Neuronal stem cell (in vitro differentiated cells): ENCODE measurements around the gene SLC17A7.
A peak's percentile ranks its signal among the peaks of the same experiment; 100 is the strongest.

Source experiments
- DNase-seq: peaks from one replicate; pipeline ENCODE4 v3.0.0-alpha.2; 2013; ENCODE audit warnings: low spot score
- H2AFZ ChIP-seq: one replicate; pipeline ENCODE4 v1.6.1; 2013; ENCODE audit warnings: mild to moderate bottlenecking, low read length, inconsistent platforms
- H2AK5ac ChIP-seq: 2 replicates; pipeline ENCODE4 v1.6.1; 2013; ENCODE audit warnings: low read depth, mild to moderate bottlenecking, inconsistent platforms, low read length, moderate library complexity, mixed read lengths
- H2BK120ac ChIP-seq: 2 replicates; pipeline ENCODE4 v1.6.1; 2013; ENCODE audit warnings: low read depth, mild to moderate bottlenecking, inconsistent platforms, low read length, moderate library complexity, mixed read lengths
- H2BK12ac ChIP-seq: one replicate; pipeline ENCODE4 v1.6.1; 2013; ENCODE audit warnings: low read length, inconsistent platforms
- H2BK15ac ChIP-seq: 2 replicates; pipeline ENCODE4 v1.6.1; 2013; ENCODE audit warnings: mild to moderate bottlenecking, low read length, inconsistent platforms, mixed read lengths
- H2BK5ac ChIP-seq: one replicate; pipeline ENCODE4 v1.6.1; 2013; ENCODE audit warnings: inconsistent platforms, mild to moderate bottlenecking, low read length, moderate library complexity
- H3K14ac ChIP-seq: one replicate; pipeline ENCODE4 v1.6.1; 2013; ENCODE audit warnings: low read length, inconsistent platforms
- H3K18ac ChIP-seq: 2 replicates; pipeline ENCODE4 v1.6.1; 2013; ENCODE audit warnings: low read length, inconsistent platforms
- H3K23ac ChIP-seq: 2 replicates; pipeline ENCODE4 v1.6.1; 2013; ENCODE audit warnings: low read depth, mild to moderate bottlenecking, mixed read lengths, low read length, inconsistent platforms; ENCODE audit not compliant: poor library complexity
- H3K27ac ChIP-seq: replicated peaks from 3 replicates; pipeline ENCODE4 v1.5.1; 2013; ENCODE audit warnings: low read length, inconsistent platforms
- H3K27me3 ChIP-seq, 3 experiments: 2 replicates each; pipeline ENCODE4 v1.6.1; 2013; ENCODE audit warnings: low read length in 3 of 3, mild to moderate bottlenecking in 2 of 3, inconsistent platforms in 1 of 3, low read depth in 1 of 3, mixed read lengths in 1 of 3, moderate library complexity in 1 of 3; ENCODE audit not compliant: control insufficient read depth in 3 of 3, insufficient read depth in 3 of 3
- H3K36me3 ChIP-seq, 2 donors: replicated peaks in 1 of 2; 2 replicates each; pipeline ENCODE4 v1.6.1; 2013; ENCODE audit warnings: low read length in 2 of 2; ENCODE audit not compliant: control insufficient read depth in 2 of 2, insufficient read depth in 2 of 2
- H3K4ac ChIP-seq: 2 replicates; pipeline ENCODE4 v1.6.1; 2013; ENCODE audit warnings: inconsistent platforms, mild to moderate bottlenecking, low read length, moderate library complexity
- H3K4me1 ChIP-seq, 2 donors: 1 replicate in 1 of 2; 2 replicates in 1 of 2; pipeline ENCODE4 v1.6.1; 2013; ENCODE audit warnings: low read length in 2 of 2, low read depth in 1 of 2; ENCODE audit not compliant: control insufficient read depth in 2 of 2, insufficient read depth in 1 of 2
- H3K4me2 ChIP-seq: one replicate; pipeline ENCODE4 v1.6.1; 2013; ENCODE audit warnings: mild to moderate bottlenecking, low read length, inconsistent platforms; ENCODE audit not compliant: insufficient read depth, poor library complexity, severe bottlenecking
- H3K4me3 ChIP-seq, 2 donors: 2 replicates each; pipeline ENCODE4 v1.5.1; 2013; ENCODE audit warnings: low read length in 2 of 2, mild to moderate bottlenecking in 2 of 2, inconsistent platforms in 1 of 2, moderate library complexity in 1 of 2
- H3K79me1 ChIP-seq: one replicate; pipeline ENCODE4 v1.6.1; 2013; ENCODE audit warnings: low read depth, mild to moderate bottlenecking, inconsistent platforms, low read length, moderate library complexity
- H3K9ac ChIP-seq: one replicate; pipeline ENCODE4 v1.6.1; 2013; ENCODE audit warnings: mild to moderate bottlenecking, low read depth, low read length, inconsistent platforms; ENCODE audit not compliant: poor library complexity
- H3K9me3 ChIP-seq, 2 donors: replicated peaks in 1 of 2; 2 replicates each; pipeline versions ENCODE3 to v1.6.1; 2013; ENCODE audit warnings: low read length in 2 of 2, mild to moderate bottlenecking in 2 of 2, inconsistent platforms in 1 of 2, low read depth in 1 of 2, mixed read lengths in 1 of 2, moderate library complexity in 1 of 2; ENCODE audit not compliant: control insufficient read depth in 2 of 2, insufficient read depth in 1 of 2
- H4K8ac ChIP-seq: one replicate; pipeline ENCODE4 v1.6.1; 2013; ENCODE audit warnings: low read depth, mild to moderate bottlenecking, inconsistent platforms, low read length, moderate library complexity
- H4K91ac ChIP-seq: one replicate; pipeline ENCODE4 v1.6.1; 2013; ENCODE audit warnings: low read length, low read depth, mild to moderate bottlenecking, inconsistent platforms; ENCODE audit not compliant: poor library complexity
- WGBS, 2 donors: extraction: QIAGEN DNeasy Blood & Tissue Kit; methylation state at CpG; one replicate each; pipeline ENCODE4 v1.1.7; 2013; ENCODE audit warnings: missing lambda C conversion rate in 2 of 2, mixed read lengths in 1 of 2; ENCODE audit not compliant: insufficient read length in 2 of 2, insufficient replicate concordance in 1 of 2; ENCODE audit errors: extremely low coverage in 2 of 2; 5-methylcytosine and 5-hydroxymethylcytosine counted together

The SLC17A7 gene

GRCh38 chr19:49398931-49399330 lies 42.4 kb downstream of the SLC17A7 start:
- no peaks in the 10 kb centered on the region for H3K79me1 ChIP-seq
- no peak overlapping the region for H3K9ac ChIP-seq
- WGBS, 2 donors: no CpG with 5 or more reads among the region's 6 CpGs

DNA sequence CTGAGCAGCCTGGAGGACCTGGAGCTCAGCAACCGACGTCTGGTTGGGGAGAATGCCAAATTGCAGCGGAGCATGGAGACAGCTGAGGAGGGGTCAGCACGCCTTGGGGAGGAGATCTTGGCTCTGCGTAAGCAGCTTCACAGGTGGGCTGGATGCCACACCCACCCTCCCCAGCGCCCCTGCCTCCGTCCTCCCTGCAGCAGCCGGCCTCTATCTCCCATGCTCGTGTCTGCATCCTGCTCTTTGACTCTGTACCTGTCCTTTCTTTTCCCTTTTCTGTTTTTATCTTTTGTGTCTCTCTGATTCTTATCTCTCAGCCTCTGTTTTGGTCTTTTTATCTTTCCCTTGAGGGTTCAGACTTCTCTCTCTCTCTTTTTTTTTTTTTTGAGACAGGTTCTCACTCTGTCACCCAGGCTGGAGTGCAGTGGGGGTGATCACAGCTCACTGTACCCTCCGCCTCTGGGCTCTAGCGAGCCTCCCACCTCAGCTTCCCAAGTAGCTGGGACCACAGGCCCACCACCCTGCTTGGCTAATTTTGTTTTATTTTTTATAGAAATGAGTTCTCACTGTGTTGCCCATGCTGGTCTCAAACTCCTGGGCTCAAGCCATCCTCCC lies 43.2 kb downstream of the SLC17A7 start:
- H2BK5ac ChIP-seq: no peak overlapping the region
- peaks cover 0 to 19% (median 0%) of the 10 kb centered on the region in 3 experiments for H3K27me3 ChIP-seq
- H4K8ac ChIP-seq: no peak overlapping the region
- peak overlapping the region; percentile 38 for H3K18ac ChIP-seq
- H2AFZ ChIP-seq: no peak overlapping the region
- H3K4me2 ChIP-seq: no peak overlapping the region
- DNase-seq: no peak
- no peak overlapping the region for H3K4ac ChIP-seq
- H3K23ac ChIP-seq: no peak overlapping the region
- no peaks in the 10 kb centered on the region for H3K79me1 ChIP-seq
- H2BK15ac ChIP-seq: no peak overlapping the region
- H2BK120ac ChIP-seq: no peak overlapping the region
- no peaks in the 10 kb centered on the region for H3K36me3 ChIP-seq
- H3K4me1 ChIP-seq: peaks cover 4 to 26% of the 10 kb centered on the region in 2 donors
- H3K9ac ChIP-seq: no peak overlapping the region
- H3K4me3 ChIP-seq: no peak overlapping the region
- peak overlapping the region; percentile 56 for H2AK5ac ChIP-seq
- no peak overlapping the region for H4K91ac ChIP-seq
- no peak overlapping the region for H3K14ac ChIP-seq
- H2BK12ac ChIP-seq: no peak overlapping the region
- H3K9me3 ChIP-seq: no peaks in the 10 kb centered on the region
- no peak overlapping the region for H3K27ac ChIP-seq
- no CpG with 5 or more reads among the region's 11 CpGs for WGBS, 2 donors

More at GRCh38 chr19:49398931-49399330, 42.4 kb downstream of the SLC17A7 start:
- Histone ChIP-seq H3K23ac (no peak overlapping the region), H3K27me3 (peaks cover 0 to 15% (median 0%) of the 10 kb centered on the region in 3 experiments), H2BK12ac (peak overlapping the region; percentile 69), H3K18ac (peak overlapping the region; percentile 68), H3K4me3 (no peak overlapping the region), H3K14ac (no peak overlapping the region), H3K36me3 (no peaks in the 10 kb centered on the region), H4K91ac (no peak overlapping the region), H3K4me1 (peaks cover 9 to 33% of the 10 kb centered on the region in 2 donors), H2AFZ (peak overlapping the region; percentile 13), H2BK120ac (peak overlapping the region; percentile 61), H3K4ac (no peak overlapping the region), H2AK5ac (peak overlapping the region; percentile 69), H3K4me2 (no peak overlapping the region), H3K27ac (no peak overlapping the region), H2BK15ac (peak overlapping the region; percentile 78), H4K8ac (no peak overlapping the region), H3K9me3 (no peaks in the 10 kb centered on the region), H2BK5ac (peak overlapping the region; percentile 42)
- DNase-seq: no peak

- peaks cover 0 to 23% (median 0%) of the 10 kb centered on the region in 3 experiments for H3K27me3 ChIP-seq
Observed at GRCh38 chr19:49396738-49397505, 44.4 kb downstream of the SLC17A7 start.

More at GRCh38 chr19:49396738-49397505, 44.4 kb downstream of the SLC17A7 start:
- no CpG with 5 or more reads among the region's 8 CpGs for WGBS, 2 donors
- Histone ChIP-seq H3K18ac (no peak overlapping the region), H3K23ac (no peak overlapping the region), H2BK120ac (peak overlapping the region; percentile 38), H3K4me2 (no peak overlapping the region), H2BK5ac (peak overlapping the region; percentile 73), H3K9ac (no peak overlapping the region), H3K4ac (no peak overlapping the region), H3K14ac (peak overlapping the region; percentile 49), H2AFZ (no peak overlapping the region), H2AK5ac (peak overlapping the region; percentile 56), H2BK15ac (peak overlapping the region; percentile 81), H3K79me1 (no peaks in the 10 kb centered on the region), H3K4me3 (no peak overlapping the region), H3K9me3 (no peaks in the 10 kb centered on the region), H4K8ac (no peak overlapping the region), H4K91ac (no peak overlapping the region), H2BK12ac (no peak overlapping the region), H3K27ac (no peak overlapping the region), H3K4me1 (peaks cover 4 to 23% of the 10 kb centered on the region in 2 donors), H3K36me3 (no peaks in the 10 kb centered on the region)
- DNase-seq: no peak
